Measurements from ENCODE around the gene IFT22.

- no peak for TF ChIP-seq CTCF (IDR thresholded peaks at IDR 0.05; ENCODE audit: control extremely low read depth in 1 of 3, insufficient read depth in 1 of 3, low read depth in 1 of 3, low read length in 3 of 3)
- TF ChIP-seq SP4 (IDR thresholded peaks at IDR 0.05; ENCODE audit: low read length): no peak
- TF ChIP-seq EP300 (IDR thresholded peaks at IDR 0.05; ENCODE audit: borderline replicate concordance in 1 of 2, low read depth in 2 of 2, low read length in 2 of 2): no peak
- no peak for TF ChIP-seq MAX (IDR thresholded peaks at IDR 0.05)
- no peak for TF ChIP-seq SP1 (IDR thresholded peaks at IDR 0.05; ENCODE audit: low read depth, low read length)
- no peak for TF ChIP-seq RAD21 (IDR thresholded peaks at IDR 0.05 in 1 of 2, conservative IDR thresholded peaks at IDR 0.05 in 1 of 2; ENCODE audit: low read depth in 2 of 2, low read length in 2 of 2)
- no peak for TF ChIP-seq ZNF274 (IDR thresholded peaks at IDR 0.05; ENCODE audit: borderline replicate concordance, extremely low read depth, low read length)
Observed at GRCh38 chr7:101332026-101332425, 10.4 kb upstream of the IFT22 start.

All from H1 (cell line).